GM12873 (cell line): ENCODE results near the gene SOX11.

Source experiments
- TF ChIP-seq, protein P1 (sequence below): IDR thresholded peaks from 2 replicates; pipeline ENCODE4 v1.5.1; 2012; ENCODE audit warnings: low read depth, mild to moderate bottlenecking, moderate library complexity, low read length, control low read depth; ENCODE audit not compliant: insufficient read depth; ENCODE audit errors: missing control alignments

The SOX11 gene

DNA sequence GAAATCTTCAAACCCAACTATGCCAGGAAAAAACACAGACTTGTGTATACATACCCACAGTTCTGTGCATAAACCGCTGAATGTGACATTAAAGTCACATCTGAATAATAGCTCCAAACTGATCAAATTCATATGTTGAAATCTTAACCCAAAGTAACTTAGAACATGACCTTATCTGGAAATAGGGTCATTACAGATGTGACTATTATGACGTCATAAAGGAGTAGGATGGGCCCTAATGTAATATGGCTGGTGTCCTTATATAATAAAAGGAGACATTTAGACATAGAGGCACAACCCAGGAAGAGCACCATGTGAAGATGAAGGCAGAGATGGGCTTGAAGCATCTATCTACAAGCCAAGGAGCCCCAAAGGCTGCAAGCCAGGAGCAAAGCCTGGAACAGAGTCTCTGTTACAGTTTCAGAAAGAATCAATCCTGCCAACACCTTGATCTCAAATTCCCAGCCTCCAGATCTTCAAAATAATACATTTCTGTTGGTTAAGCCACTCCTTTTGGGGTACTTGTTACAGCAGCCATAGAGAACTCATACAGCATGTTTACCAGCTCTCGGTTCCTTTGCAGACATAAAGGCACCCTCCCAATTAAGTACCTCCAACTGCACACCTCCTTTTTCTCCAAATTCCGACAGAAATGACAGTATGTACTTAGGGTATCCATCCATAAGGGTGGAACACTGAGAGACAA, 27.6 kb downstream of the SOX11 start:
- TF ChIP-seq, protein P1, sequence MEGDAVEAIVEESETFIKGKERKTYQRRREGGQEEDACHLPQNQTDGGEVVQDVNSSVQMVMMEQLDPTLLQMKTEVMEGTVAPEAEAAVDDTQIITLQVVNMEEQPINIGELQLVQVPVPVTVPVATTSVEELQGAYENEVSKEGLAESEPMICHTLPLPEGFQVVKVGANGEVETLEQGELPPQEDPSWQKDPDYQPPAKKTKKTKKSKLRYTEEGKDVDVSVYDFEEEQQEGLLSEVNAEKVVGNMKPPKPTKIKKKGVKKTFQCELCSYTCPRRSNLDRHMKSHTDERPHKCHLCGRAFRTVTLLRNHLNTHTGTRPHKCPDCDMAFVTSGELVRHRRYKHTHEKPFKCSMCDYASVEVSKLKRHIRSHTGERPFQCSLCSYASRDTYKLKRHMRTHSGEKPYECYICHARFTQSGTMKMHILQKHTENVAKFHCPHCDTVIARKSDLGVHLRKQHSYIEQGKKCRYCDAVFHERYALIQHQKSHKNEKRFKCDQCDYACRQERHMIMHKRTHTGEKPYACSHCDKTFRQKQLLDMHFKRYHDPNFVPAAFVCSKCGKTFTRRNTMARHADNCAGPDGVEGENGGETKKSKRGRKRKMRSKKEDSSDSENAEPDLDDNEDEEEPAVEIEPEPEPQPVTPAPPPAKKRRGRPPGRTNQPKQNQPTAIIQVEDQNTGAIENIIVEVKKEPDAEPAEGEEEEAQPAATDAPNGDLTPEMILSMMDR, result no peak

DNA sequence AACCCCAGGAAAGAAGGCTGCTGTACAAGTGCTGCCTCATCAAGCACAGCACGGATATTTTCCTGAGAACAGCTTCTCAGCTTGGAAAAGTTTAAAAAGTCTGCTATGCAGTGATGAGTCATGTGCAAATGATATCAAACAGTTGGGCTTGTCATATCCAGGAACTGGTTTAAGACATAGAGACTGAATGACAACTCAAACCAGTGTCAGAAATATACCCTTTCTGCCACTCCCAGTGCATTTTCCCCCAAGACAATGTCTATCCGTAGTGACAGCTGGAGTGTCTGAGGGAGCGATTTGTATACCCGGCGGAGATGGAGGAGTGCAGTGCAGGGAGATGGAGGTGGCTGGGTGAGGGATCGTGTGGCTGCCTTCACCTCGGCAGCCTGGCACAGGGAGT, 28.2 kb downstream of the SOX11 start:
- TF ChIP-seq, protein P1, result no peak

DNA sequence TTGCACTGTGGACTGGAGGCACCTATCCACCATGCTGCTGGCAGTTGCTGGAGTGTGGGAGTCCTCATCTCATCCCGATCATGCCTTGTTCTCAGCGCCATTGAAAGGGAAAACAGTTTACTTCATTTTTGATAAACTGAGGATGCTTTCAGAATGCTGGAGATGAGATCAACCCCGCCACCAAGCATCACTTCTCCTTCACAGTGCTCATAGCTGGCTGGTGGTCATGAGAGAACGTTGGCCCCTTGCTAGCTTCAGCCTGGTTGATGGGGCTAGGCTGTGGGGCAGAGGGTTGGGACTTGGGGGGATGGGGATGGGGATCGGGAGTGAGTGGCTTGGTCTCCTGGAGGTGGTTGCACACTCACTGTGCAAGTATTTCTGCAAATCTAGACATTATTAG, 30.1 kb downstream of the SOX11 start:
- TF ChIP-seq, protein P1, result no peak

DNA sequence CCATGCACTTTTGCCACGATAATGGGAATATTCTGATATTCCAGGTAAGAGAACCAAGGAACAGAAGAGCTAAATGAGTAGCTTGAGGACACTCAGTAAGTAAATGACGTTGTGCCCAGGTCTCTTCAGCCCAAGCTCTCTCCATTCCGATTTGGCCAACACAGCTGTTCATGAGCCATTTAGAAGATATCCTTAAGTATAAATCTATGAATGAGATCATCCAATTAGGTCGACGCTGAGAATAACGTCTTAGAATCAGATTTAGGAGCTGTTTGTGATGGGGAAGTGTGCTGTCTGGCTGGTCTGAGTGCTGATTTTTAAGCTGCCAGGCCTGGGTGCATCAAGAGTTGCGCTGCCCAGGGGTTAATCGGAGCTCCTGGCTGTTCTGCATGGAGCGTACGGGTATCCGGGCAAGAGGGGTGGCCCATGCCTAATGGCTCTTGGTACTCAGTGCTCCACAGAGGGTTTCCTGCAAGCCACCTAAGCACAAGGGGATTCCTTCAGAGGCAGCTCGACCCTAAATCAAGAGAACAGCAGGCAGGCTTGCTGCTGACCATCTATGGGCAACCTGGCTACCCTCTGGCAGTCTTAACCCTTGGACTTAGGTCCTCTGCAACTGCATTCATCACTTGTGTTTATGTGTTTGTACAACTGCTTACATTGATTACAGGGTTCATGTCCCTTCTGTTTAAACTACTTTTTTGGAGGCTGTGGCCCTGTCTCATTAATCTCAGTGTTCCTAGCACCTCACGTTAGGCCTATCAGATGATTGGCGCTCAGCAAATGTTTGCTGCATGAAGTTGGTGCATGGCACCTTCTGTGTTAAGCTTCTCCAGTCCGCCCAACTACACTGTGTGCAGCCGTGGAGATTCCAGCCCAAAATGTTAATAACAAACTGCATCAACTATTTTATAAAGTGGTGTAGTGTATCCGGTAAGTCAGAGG, 31.9 kb downstream of the SOX11 start:
- TF ChIP-seq, protein P1, result no peak

DNA sequence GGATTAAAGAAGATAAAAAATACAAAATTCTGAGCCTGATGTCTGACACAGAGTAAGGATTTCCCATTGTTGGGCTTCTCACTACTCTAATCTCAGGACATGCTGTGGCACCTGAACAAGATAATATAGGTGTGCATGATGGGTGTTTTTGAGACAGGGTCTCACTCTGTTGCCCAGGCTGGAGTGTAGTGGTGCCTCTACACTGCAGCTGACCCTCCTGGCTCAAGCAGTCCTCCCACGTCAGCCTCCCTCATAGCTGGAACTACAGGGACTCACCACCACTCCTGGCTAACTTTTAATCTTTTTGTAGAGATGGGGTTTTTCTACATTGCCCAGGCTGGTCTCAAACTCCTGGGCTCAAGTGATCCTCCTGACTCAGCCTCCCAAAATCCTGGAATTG, 32.9 kb downstream of the SOX11 start:
- TF ChIP-seq, protein P1, result no peak

DNA sequence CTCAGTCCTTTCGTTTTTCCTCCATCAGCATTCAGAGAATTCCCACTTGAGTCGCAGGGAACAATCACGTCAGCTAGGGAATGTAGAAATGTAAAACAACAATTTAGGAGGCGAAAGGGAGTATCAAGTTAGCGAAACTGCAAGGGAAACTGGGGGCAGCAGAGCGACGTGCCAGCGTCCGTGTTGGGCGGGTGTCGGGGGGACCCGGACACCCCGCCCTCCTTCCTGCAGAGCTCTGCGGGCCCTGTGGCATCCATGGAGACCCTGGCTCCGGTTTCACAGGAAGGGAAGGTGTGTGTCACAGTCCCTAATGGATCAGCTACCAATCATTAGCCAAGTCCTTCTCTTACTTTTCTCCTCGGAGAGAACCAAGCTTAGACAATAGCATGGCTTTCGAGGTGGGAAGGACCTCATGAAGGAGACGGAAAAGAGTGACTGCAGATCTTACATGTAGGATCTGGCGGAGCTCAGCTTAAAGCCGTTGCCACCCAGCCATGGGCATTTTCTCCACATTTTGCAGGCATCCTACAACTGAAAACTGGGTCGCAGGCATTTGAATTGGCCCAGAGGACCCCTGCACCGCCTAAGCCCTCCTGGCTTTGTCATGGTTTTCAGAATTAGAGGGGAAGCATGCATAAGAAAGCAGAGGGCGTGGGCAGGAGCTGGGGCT, 33.7 kb downstream of the SOX11 start:
- TF ChIP-seq, protein P1, result no peak

DNA sequence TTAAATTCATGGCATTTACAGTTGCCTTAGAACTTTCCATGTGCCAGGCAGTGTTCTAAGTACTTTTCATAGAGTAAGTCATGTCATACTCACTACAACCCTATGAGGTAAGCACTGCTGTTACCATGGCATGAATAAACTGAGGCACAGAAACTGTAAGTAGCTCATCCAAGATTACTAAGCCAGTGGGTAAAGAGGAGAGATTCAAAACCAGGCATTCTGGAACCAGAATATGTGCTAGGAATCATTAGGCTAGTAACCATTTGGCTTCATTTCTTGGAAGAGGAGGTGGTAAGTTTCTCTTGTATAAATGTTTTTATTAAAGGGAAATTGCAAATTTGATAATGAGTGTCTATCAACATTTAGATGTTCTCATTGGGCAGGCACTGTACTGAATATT, 35.1 kb downstream of the SOX11 start:
- TF ChIP-seq, protein P1, result no peak
